Caco-2 (cell line): ENCODE data around the gene PRPSAP2. TPM values are rescaled to one million over a fixed set of nuclear protein-coding genes. Genes with fewer than 3 reads are reported as not detected.

Experiments
- BruUV-seq: library from RNA; stranded (reverse); fragments of 400-500 nt; replicated peaks from 2 replicates; lab custom pipeline; 2021; lab: Mats Ljungman, UMichigan
- CTCF ChIA-PET: fragments of 300-600 bp; sonication (Branson Sonifier 250); formaldehyde crosslinking; loops from one replicate; lab custom pipeline; 2022; ENCODE audit warnings: antibody characterized with exemption; lab: Charles Lee
- POLR2A ChIA-PET: fragments of 300-600 bp; sonication (Branson Sonifier 250); formaldehyde crosslinking; loops from one replicate; lab custom pipeline; 2022; ENCODE audit warnings: antibody characterized with exemption; lab: Charles Lee
- DNase-seq, 2 experiments: peaks; one replicate each; pipeline versions ENCODE4 v3.0.0 to v3.0.0-alpha.2; 2020 to 2022
- H3K27me3 ChIP-seq: replicated peaks from 2 replicates; pipeline ENCODE4 v1.6.0; 2011; ENCODE audit warnings: low read length; ENCODE audit not compliant: control insufficient read depth, insufficient read depth
- H3K36me3 ChIP-seq: 2 replicates; pipeline ENCODE4 v1.5.1; 2011; ENCODE audit warnings: low read length; ENCODE audit not compliant: control insufficient read depth, insufficient read depth
- H3K4me1 ChIP-seq: fragments of 250-450 bp; sonication (Bioruptor Pico); 2 replicates; pipeline ENCODE4 v1.5.1; 2020; ENCODE audit warnings: mild to moderate bottlenecking
- H3K4me3 ChIP-seq: 2 replicates; pipeline ENCODE4 v1.5.1; 2011; ENCODE audit warnings: low read depth, mild to moderate bottlenecking, control low read depth, low read length
- H3K9me3 ChIP-seq: fragments of 250-450 bp; sonication (Bioruptor Pico); 2 replicates; pipeline ENCODE4 v1.5.1; 2020; ENCODE audit warnings: mild to moderate bottlenecking, moderate library complexity
- H3K27ac Mint-ChIP-seq: one replicate; pipeline ENCODE4 v1.8.0; 2022; ENCODE audit warnings: mixed read lengths; ENCODE audit not compliant: unreplicated experiment
- H3K27me3 Mint-ChIP-seq: one replicate; pipeline ENCODE4 v1.8.0; 2022; ENCODE audit warnings: mixed read lengths; ENCODE audit not compliant: insufficient read depth, unreplicated experiment
- H3K36me3 Mint-ChIP-seq: one replicate; pipeline ENCODE4 v1.8.0; 2022; ENCODE audit warnings: mild to moderate bottlenecking, mixed read lengths; ENCODE audit not compliant: insufficient read depth, unreplicated experiment
- H3K4me1 Mint-ChIP-seq: one replicate; pipeline ENCODE4 v1.8.0; 2022; ENCODE audit warnings: low read depth, mixed read lengths; ENCODE audit not compliant: unreplicated experiment
- H3K4me3 Mint-ChIP-seq: one replicate; pipeline ENCODE4 v1.8.0; 2022; ENCODE audit warnings: mild to moderate bottlenecking, moderate library complexity, mixed read lengths; ENCODE audit not compliant: unreplicated experiment
- H3K9me3 Mint-ChIP-seq: one replicate; pipeline ENCODE4 v1.8.0; 2022; ENCODE audit warnings: mixed read lengths; ENCODE audit not compliant: unreplicated experiment
- CTCF ChIP-seq, 2 experiments: fragments of 200-600 bp in 1 of 2; IDR thresholded peaks; 1 replicate in 1 of 2; 2 replicates in 1 of 2; pipeline versions ENCODE4 v1.5.1 to v1.8.0; 2011 to 2022; ENCODE audit warnings: antibody characterized with exemption in 1 of 2, control low read depth in 1 of 2, inconsistent platforms in 1 of 2, low read depth in 1 of 2, low read length in 1 of 2, mild to moderate bottlenecking in 1 of 2, moderate library complexity in 1 of 2; ENCODE audit not compliant: insufficient read depth in 1 of 2, severe bottlenecking in 1 of 2, unreplicated experiment in 1 of 2
- intact Hi-C: fragments of 100-400 bp; cut with micrococcal nuclease; formaldehyde crosslinking; loops from one replicate; pipeline ENCODE4 v1.10.0; 2022; ENCODE audit not compliant: unreplicated experiment
- total RNA-seq: library from RNA; stranded (reverse); gene quantifications from 2 replicates; pipeline ENCODE4 v1.2.3, GENCODE V29; 2022

PRPSAP2 gene
- total RNA-seq, 1 experiment from 2014 or later, result 49.0 TPM

- Histone ChIP-seq H3K27me3 (no peaks in the 10 kb centered on the region), H3K4me3 (no peak overlapping the region), H3K36me3 (no peaks in the 10 kb centered on the region; the same call in 1 of the 2 replicates), H3K9me3 (no peaks in the 10 kb centered on the region), H3K4me1 (no peaks in the 10 kb centered on the region)
- Mint-ChIP-seq H3K36me3 (peaks cover 60% of the 10 kb centered on the region), H3K4me1 (peaks cover 6% of the 10 kb centered on the region), H3K27ac (no peak overlapping the region), H3K9me3 (peaks cover 9% of the 10 kb centered on the region), H3K27me3 (no peaks in the 10 kb centered on the region), H3K4me3 (no peak overlapping the region)
- intact Hi-C loops, result no loop called here
- TF ChIP-seq CTCF (IDR thresholded peaks at IDR 0.05; ENCODE audit: insufficient read depth in 1 of 2, low read depth in 1 of 2, low read length in 1 of 2, severe bottlenecking in 1 of 2, unreplicated experiment in 1 of 2), result no peak
- CTCF ChIA-PET, result no interaction called here
- DNase-seq, result no peak
- BruUV-seq, result no TSS peak
- POLR2A ChIA-PET, result no interaction called here
These were observed 46.6 kb downstream of the PRPSAP2 start for GRCh38 chr17:18904482-18904881.

- ChIA-PET POLR2A (no interaction called here), CTCF (no interaction called here)
- H3K36me3 ChIP-seq, result no peaks in the 10 kb centered on the region; the same call in 1 of the 2 replicates
- no peaks in the 10 kb centered on the region for H3K27me3 ChIP-seq
- DNase-seq, result no peak
- no peaks in the 10 kb centered on the region for H3K9me3 ChIP-seq
- H3K4me3 ChIP-seq, result no peak overlapping the region
- no TSS peak for BruUV-seq
- Mint-ChIP-seq H3K36me3 (peaks cover 60% of the 10 kb centered on the region), H3K9me3 (peaks cover 9% of the 10 kb centered on the region), H3K27me3 (no peaks in the 10 kb centered on the region), H3K27ac (no peak overlapping the region), H3K4me1 (peaks cover 6% of the 10 kb centered on the region), H3K4me3 (no peak overlapping the region)
- H3K4me1 ChIP-seq, result no peaks in the 10 kb centered on the region
- TF ChIP-seq CTCF (IDR thresholded peaks at IDR 0.05; ENCODE audit: insufficient read depth in 1 of 2, low read depth in 1 of 2, low read length in 1 of 2, severe bottlenecking in 1 of 2, unreplicated experiment in 1 of 2), result no peak
- intact Hi-C loops, result no loop called here
These were observed 47.3 kb downstream of the PRPSAP2 start for GRCh38 chr17:18905226-18905625.

- Histone ChIP-seq H3K4me3 (no peak overlapping the region), H3K9me3 (no peaks in the 10 kb centered on the region), H3K36me3 (peaks cover 2% of the 10 kb centered on the region; the same call in 1 of the 2 replicates), H3K27me3 (no peaks in the 10 kb centered on the region), H3K4me1 (no peaks in the 10 kb centered on the region)
- Mint-ChIP-seq H3K36me3 (peaks cover 82% of the 10 kb centered on the region), H3K27me3 (no peaks in the 10 kb centered on the region), H3K27ac (no peak overlapping the region), H3K4me1 (peaks cover 6% of the 10 kb centered on the region), H3K4me3 (no peak overlapping the region), H3K9me3 (peaks cover 9% of the 10 kb centered on the region)
- ChIA-PET POLR2A (no interaction called here), CTCF (no interaction called here)
- DNase-seq, result no peak
- BruUV-seq, result no TSS peak
- intact Hi-C loops, result no loop called here
- TF ChIP-seq CTCF (IDR thresholded peaks at IDR 0.05; ENCODE audit: insufficient read depth in 1 of 2, low read depth in 1 of 2, low read length in 1 of 2, severe bottlenecking in 1 of 2, unreplicated experiment in 1 of 2), result no peak
These were observed 52.4 kb downstream of the PRPSAP2 start for GRCh38 chr17:18910326-18910725.
